Activated naive CD4-positive, alpha-beta T cell treated with anti-CD3 and anti-CD28 coated beads, Interleukin-2, amount 50 U/mL, for 72 hours (primary cell): ENCODE data around the gene PLAU. TPM values are rescaled to one million over a fixed set of nuclear protein-coding genes. Genes with fewer than 3 reads are reported as not detected.

ENCODE experiments used
- ATAC-seq, 2 donors: fragments of 150-1000 bp; cut with Tn5 transposase; 2 replicates each; pipeline ENCODE4 v1.10.0; 2021; ENCODE audit warnings: mild to moderate bottlenecking in 2 of 2, moderate library complexity in 2 of 2
- DNase-seq, 2 donors: peaks; one replicate each; pipeline ENCODE4 v3.0.0; 2021 to 2022; ENCODE audit warnings: low spot score in 2 of 2
- H3K27ac Mint-ChIP-seq, 2 donors: one replicate each; pipeline ENCODE4 v1.8.0; 2022; ENCODE audit warnings: mild to moderate bottlenecking in 2 of 2, mixed read lengths in 2 of 2
- H3K36me3 Mint-ChIP-seq, 2 donors: one replicate each; pipeline ENCODE4 v1.8.0; 2022; ENCODE audit warnings: mixed read lengths in 2 of 2
- H3K9me3 Mint-ChIP-seq, 2 donors: one replicate each; pipeline ENCODE4 v1.8.0; 2022; ENCODE audit warnings: mixed read lengths in 2 of 2
- total RNA-seq, 2 donors: library from RNA; stranded (reverse); gene quantifications; one replicate each; pipeline ENCODE4 v1.2.3, GENCODE V29; 2022

The PLAU gene
- under 1 TPM; 0.14 to 0.39 TPM for total RNA-seq

DNA sequence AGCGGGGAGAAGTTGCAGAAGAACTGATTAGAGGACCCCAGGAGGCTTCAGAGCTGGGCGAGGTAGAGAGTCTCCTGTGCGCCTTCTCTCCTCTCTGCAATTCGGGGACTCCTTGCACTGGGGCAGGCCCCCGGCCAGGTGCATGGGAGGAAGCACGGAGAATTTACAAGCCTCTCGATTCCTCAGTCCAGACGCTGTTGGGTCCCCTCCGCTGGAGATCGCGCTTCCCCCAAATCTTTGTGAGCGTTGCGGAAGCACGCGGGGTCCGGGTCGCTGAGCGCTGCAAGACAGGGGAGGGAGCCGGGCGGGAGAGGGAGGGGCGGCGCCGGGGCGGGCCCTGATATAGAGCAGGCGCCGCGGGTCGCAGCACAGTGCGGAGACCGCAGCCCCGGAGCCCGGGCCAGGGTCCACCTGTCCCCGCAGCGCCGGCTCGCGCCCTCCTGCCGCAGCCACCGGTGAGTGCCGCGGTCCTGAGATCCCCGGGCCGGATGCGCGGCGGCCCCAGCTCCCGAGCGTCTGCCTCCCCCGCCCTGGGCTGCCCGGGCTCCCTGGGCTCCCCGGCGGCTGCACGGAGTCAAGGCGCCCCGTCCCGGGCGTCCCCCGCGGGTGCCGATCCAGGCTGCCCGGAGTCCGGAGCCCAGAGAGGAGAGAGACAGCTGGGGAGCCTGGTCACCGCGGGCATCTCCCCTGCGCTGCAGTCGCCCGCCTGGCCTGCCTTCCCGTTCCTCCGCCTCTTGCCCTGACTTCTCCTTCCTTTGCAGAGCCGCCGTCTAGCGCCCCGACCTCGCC is at the start of gene PLAU:
Gene PLAU, plus strand, starts transcription at position 369 of the 789 bp plus-strand sequence. CDS start 424 bp downstream, outside the sequence.
- Mint-ChIP-seq H3K27ac (no peak within 1 kb of the TSS), H3K9me3 (no peaks in the 10 kb centered on the region), H3K36me3 (no peaks in the 10 kb centered on the region)
- peak; percentile 11 to 73 for ATAC-seq
- DNase-seq: peak in 1 of 2 donors; percentile 42

DNA sequence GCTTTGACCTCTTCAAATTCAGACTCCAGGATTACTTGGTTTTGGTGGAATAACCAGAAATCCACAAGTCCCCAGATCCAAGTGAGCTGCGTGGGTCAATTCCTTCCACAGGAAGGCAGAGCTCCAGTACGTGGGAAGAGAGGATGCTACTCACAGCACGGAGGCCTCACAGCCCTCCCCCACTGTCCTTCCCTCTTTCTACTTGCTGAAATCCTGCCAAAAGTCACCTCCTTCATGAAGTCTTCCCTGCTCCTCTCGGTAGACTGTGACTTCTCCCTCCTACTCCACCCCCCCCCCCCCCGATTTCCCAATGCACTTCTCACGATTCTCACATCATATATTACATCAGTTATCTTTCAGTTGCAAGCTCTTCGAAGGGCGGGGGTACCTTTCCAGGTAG is 48.9 kb upstream of the PLAU start:
- peak overlapping the region in 1 of 2 donors; percentile 50 for H3K27ac Mint-ChIP-seq
- H3K9me3 Mint-ChIP-seq: no peaks in the 10 kb centered on the region
- peaks cover 18 to 22% of the 10 kb centered on the region in 2 donors for H3K36me3 Mint-ChIP-seq
- DNase-seq: no peak
- no peak for ATAC-seq

DNA sequence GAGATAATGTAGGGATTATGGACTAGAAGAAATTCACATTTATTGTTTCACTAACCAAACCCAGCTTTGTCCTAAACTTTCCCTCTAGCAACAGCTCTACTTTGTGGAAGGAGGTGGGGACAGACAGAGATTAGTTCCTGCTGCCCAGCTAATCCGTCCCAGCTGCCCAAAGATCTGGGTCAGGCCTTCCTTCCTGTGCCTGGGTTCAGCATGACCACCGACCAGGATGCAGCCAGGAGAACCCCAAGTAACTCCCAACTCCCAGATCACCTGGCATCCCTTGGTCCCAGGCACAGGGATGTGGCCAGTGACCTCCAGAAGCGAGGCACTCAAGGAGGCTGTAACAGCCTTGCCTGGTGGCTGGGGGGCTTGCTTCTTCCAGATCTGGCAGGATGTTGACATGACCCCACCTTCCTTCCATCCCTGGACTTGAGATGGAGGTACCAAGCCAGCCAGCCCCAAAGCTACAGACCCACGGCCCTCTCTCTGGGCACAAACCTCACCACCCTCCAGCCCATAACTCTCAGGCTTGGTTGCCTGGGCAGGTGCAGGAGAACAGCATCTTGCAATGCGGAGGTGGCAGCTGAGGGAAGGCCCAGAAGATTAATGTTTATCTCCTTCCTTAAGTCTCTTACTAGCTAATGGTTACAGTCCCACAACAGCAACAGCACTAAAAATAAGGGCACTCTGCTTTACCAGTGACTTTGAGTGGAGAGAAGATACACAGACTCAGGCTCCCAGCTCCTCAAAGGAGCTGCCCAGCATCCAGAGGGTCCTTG is 47.7 kb upstream of the PLAU start:
- ATAC-seq: no peak
- no peak for DNase-seq
- Mint-ChIP-seq H3K9me3 (no peaks in the 10 kb centered on the region), H3K36me3 (peaks cover 18 to 22% of the 10 kb centered on the region in 2 donors), H3K27ac (no peak overlapping the region)

DNA sequence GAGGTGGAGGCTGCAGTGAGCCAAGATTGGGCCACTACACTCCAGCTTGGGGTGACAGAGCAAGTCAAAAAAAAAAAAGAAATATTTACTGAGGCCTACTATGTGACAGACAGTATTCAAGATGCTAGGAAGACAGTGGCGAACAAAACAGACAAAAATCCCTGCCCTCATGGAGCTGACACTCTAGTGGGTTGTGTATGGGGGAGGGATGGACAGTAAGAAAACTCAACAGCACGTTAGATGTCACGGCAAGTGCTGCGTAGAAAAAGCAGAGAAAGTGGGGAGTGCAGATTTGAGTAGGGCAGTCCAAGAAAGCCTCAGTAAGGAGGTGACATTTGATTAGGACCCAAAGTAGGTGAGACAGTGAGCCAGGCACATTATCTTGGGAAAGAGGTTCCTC is 46.7 kb upstream of the PLAU start:
- ATAC-seq: no peak
- H3K9me3 Mint-ChIP-seq: no peaks in the 10 kb centered on the region
- peaks cover 18 to 22% of the 10 kb centered on the region in 2 donors for H3K36me3 Mint-ChIP-seq
- peak overlapping the region; percentile 29 to 90 for H3K27ac Mint-ChIP-seq
- no peak for DNase-seq

DNA sequence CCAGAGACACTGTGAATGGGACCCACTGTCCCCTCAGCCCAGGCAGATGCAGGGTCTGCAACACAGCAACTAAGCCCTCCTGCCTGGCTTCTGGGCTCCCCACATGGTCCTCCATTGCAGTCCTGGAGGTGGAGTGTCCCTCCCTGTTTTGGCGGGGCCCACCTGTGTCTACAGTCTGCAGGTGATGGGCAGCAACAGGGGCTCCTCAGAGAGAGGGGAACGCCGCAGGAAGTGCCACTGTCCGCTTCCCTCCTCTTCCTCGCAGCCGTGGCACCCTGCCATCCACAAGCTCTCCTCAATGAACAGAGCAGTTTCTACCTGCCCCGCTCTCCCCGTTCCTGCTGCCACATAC is 45.8 kb upstream of the PLAU start:
- Mint-ChIP-seq H3K27ac (peak overlapping the region; percentile 90), H3K36me3 (peaks cover 18 to 22% of the 10 kb centered on the region in 2 donors)
- no peak for DNase-seq

DNA sequence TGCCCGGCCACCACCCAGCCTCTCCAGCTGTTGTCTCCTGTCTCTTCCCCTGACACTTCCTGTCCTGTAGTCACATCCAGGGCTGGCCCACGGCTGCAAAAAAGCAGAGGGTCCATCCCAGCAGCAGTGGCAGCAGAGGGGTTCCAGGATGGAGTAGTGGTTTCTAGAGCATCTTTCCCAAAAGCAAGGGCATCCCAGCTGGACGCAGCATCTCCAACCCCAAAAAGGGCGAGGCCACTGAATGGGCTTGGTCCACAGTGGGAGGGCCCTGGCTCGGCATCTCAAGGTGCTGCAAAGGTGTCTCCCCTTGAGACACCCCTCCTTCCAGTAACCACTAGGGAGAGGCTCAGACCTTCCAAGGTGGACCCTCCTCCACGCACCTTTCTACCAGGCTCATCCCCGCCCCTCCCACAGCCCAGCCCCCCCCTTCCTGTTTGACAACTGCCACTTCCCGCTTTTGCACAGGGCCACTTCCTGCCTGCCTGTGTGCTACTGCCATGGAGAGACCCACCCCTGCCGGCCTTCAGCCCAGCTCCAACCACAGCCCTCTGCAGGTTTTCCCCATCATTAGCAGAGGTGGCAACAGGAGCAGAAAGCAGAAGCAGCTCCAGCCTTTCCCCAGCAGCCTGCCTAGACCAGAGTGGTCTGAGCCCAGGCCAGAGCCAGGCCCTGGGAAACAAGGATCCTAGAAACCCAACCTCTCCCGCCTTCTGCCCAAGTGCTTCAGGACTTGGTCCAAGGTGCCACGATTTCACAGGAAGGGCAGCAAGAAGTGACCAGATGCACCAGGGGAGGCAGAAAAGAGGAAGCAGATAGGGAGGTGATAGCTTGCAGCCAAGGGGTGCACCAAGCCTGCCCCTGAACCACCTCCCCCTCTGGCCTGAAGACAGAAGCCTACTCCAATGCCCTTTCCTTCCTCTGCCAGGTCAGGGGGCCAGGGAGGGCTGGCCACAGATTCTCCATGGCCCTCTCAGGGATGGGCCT is 45.2 kb upstream of the PLAU start:
- DNase-seq (peak; percentile 26 to 70), ATAC-seq (peak; percentile 67 to 95)
- H3K36me3 Mint-ChIP-seq: peaks cover 15 to 18% of the 10 kb centered on the region in 2 donors
- no peaks in the 10 kb centered on the region for H3K9me3 Mint-ChIP-seq
- peak overlapping the region; percentile 90 for H3K27ac Mint-ChIP-seq

More for the DNA sequence above, 45.8 kb upstream of the PLAU start:
- H3K9me3 Mint-ChIP-seq: no peaks in the 10 kb centered on the region
- peak in 1 of 2 donors; percentile 16 for ATAC-seq

DNA sequence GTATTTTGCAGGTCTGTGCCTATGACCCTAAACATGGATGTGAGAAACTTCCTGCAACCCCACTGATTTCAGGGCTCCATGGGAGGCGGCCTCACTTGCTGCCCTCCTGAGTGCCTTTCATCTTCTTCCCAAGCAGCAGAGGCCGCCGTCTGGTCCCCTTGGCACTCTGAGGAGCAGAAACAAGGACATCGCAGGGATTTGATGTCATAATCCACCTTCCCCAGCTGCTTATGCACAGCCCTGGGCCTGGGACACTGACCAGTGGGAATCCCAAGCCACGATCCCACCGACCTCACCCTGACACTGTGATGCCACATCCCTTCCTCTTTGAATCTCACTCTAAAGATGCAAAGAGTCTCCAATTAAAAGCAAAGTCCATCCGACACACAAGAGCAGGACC is 44.3 kb upstream of the PLAU start:
- DNase-seq (no peak), ATAC-seq (no peak)
- peaks cover 13 to 16% of the 10 kb centered on the region in 2 donors for H3K36me3 Mint-ChIP-seq
- H3K9me3 Mint-ChIP-seq: no peaks in the 10 kb centered on the region
- H3K27ac Mint-ChIP-seq: peak overlapping the region; percentile 90

DNA sequence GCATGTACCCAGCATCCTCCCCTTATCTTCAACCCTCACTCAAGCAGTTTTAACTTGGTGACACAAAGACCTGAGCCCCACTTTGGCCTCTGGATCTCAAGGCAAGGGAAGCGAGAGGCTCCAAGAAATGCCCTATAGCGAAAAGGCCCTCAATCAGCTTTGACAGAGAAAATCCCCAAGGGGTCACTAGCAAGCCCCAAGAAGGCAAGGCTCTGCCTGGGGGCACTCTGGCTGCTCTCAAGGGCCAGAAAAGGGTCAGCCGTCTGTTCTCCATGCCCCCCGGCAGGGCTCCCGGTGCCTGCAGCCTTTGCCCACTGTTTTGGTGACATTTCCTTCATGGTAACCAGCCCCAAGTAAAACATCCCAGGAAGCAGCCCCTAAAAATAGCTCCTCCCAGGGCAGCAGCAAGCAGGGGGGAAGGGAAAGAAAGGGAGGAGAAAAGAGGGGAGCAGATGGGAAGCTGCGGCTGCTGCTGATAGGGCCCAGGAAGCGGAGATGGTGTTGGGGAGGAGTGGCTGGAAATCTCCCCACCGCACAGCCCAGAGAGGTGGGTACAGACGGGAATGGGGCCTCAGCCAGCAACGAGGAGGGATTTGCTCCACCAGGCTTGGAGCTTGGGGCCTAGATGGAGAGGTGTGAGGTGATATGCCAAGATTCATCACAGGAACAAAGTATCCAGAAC is 43.7 kb upstream of the PLAU start:
- ATAC-seq (no peak), DNase-seq (no peak)
- Mint-ChIP-seq H3K36me3 (peaks cover 17 to 20% of the 10 kb centered on the region in 2 donors), H3K27ac (peak overlapping the region; percentile 90), H3K9me3 (no peaks in the 10 kb centered on the region)

DNA sequence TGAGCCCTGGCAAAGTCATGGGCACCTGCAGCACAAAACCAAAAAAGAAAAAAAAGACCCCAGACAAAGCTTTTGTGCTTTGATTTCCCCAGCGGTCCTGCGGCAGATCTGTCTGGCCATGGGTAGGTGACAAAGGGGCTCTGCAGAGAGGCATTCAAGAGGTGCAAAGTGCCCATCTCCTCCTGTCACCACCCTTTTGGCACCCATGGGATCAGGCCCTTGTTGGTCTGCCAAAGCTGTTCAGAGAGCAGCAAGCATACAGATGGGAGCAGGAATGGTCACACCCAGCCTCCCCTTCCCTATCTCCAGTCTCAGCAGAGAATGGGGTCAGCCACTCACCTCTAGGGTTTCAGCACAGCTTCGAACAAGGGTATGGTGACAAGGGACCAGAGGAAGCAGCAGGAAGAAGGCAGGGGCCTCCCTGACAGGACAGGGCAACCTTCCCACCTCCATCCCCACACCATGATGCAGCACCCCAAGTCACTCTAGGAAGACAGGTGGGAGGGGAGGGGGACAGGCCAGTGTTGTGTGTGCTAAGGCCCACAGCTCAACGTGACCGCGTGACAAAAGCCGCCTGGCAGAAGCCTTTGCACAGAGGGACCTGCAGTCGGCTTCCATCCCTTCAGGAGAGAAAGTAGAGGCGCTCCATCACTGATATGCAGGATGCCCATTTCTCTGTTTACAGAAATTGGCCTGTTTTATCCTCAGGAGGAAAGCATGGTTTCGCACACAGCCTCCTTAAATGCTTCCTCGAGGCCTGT is 42.9 kb upstream of the PLAU start:
- H3K27ac Mint-ChIP-seq: peak overlapping the region; percentile 72 to 90
- no peaks in the 10 kb centered on the region for H3K9me3 Mint-ChIP-seq
- ATAC-seq (no peak), DNase-seq (no peak)
- H3K36me3 Mint-ChIP-seq: peaks cover 20 to 27% of the 10 kb centered on the region in 2 donors

DNA sequence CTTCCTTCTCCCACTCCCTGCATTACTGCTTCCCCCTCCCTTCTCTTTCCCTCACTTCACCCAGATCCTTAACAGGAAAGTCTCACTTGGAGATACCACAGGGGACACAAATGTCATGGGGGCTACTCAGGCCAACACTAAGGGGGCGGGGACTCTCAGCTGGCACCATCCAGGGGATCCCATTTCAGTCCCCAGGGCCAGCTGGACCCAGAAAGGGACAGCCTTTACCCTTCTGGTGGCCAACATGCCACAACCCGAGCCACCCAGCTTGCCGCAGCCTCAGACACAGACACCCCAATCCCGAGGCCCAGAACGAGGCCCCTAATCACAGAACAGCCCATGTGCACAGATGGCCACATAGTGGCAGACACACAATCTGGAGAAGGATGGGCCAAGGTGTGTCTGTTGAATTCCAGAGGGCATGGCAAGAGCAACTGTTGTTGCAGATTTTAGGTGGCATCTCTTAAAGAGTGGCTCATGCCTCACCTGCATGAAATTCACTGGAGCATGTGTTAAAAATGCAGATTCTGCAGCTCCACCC is 42.2 kb upstream of the PLAU start:
- H3K27ac Mint-ChIP-seq: peak overlapping the region; percentile 72 to 85
- DNase-seq: no peak
- H3K36me3 Mint-ChIP-seq: peaks cover 23 to 29% of the 10 kb centered on the region in 2 donors
- ATAC-seq: no peak
- H3K9me3 Mint-ChIP-seq: no peaks in the 10 kb centered on the region

DNA sequence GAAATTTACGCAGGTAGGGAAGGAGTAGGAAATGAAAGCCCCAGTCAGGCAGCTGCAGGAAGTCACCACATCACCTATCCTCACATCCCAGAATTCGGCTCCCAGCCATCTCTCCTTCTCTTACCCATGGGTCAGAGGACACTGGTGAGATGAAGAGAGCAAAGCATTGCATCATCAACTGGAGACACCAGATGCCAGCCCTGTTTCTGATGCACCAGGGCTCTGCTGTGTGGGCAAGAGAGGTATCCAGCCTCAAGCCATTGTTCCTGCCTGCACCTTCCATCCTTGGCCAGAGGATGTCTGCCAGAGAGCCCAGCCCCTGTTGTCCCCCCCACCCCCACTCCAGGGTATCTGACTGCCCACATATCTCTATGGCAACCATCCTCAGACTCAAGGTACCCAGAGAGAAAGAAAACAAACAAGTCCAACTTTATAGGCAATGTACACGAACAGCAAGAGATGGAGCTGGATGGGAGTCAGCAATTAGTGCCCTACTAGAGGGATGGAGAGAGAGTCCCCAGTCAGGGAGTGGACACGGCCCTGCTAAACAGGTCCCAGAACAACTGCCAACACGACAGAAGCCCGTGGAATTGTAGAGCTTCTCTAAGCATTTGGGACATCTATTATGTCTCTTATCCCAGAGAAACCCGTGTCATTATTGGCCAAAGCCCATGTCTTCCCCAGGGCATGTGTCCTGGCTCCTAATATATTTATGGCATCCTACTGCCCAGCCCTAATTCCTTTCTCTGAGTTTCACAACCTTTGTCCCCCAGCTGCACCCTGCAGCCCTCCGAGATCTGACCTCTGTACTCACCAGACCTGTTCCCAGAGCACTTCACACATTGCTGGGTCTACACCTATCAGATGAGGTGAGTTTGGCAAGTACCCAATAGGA is 39.4 kb upstream of the PLAU start:
- DNase-seq (no peak), ATAC-seq (no peak)
- Mint-ChIP-seq H3K9me3 (no peaks in the 10 kb centered on the region), H3K36me3 (peaks cover 10 to 13% of the 10 kb centered on the region in 2 donors), H3K27ac (peak overlapping the region in 1 of 2 donors; percentile 45)

DNA sequence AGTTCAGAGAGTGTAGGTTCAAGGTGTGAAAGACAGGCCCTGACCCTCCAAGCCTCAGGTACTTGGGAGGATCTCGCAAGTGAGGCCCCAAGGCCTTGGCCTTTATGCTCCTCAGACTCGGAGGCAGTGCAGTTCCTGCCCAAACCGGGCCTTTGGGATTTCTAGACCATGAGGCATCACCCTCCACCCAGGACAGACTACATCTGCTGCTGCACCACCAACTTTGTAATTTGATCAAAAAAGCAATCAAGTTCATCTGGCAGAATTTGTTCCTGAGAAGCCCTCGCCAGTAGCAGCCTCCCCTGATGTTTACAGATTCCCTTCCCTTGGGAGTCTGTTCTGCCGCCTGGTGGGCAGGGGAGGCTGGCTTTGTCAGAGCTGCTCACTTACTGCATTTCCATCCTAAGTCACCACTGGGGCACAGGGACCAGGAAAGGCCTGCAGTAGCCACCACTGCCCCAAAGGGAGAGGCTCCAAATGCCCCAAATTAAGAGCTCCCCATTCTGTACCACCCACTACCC is 38.7 kb upstream of the PLAU start:
- ATAC-seq: no peak

DNA sequence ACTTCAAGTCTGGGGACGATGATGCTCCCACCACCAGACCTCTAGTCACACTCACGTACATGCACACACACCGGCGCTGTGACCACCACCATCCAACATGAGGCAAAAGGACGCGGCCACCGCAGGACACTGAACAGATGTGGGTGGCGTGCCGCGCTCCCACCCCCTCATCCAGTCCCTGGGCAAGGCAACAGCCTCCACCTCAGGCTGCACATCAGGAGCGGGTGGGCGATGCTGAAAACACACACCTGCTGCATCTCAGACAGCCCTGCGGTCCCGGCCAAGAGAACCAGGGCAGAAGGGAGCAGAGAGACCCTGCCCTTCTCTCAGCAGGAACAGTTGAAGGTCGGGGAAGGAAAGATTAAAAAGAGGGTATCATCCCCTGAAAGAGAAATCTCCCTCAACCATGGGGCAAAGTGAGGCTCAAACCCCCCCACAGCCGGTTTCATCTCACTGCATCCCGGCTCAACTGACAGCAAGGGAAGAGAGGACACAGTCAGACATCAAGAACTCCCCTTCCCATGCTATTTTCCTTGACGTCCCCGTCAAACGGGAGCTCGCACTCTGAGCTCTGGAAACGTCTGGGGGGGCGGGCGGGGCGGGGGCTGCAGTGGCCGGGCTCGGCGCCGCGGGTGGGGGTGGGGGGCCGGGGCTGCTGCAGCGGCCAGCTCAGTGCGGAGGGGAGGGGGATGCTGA is 37.6 kb upstream of the PLAU start:
- H3K36me3 Mint-ChIP-seq: peaks cover 10 to 13% of the 10 kb centered on the region in 2 donors
- peak overlapping the region; percentile 75 to 84 for H3K27ac Mint-ChIP-seq
- DNase-seq (no peak), ATAC-seq (no peak)
- no peaks in the 10 kb centered on the region for H3K9me3 Mint-ChIP-seq

More for the DNA sequence above, 38.7 kb upstream of the PLAU start:
- H3K27ac Mint-ChIP-seq: peak overlapping the region; percentile 26 to 75
- peaks cover 10 to 13% of the 10 kb centered on the region in 2 donors for H3K36me3 Mint-ChIP-seq
- no peaks in the 10 kb centered on the region for H3K9me3 Mint-ChIP-seq
- no peak for DNase-seq
